Tibial artery (tissue), 4 donors: ENCODE data around the gene PTPRJ.

Experiments used
- DNase-seq, 2 donors: peaks; one replicate each; pipeline ENCODE4 v3.0.0-alpha.2; 2019
- H3K27ac ChIP-seq, 2 donors: fragments of 200-600 bp; sonication (generic) in 1 of 2; 1 replicate in 1 of 2; 2 replicates in 1 of 2; pipeline ENCODE4 v1.5.1; 2018 to 2019; ENCODE audit warnings: mild to moderate bottlenecking in 1 of 2
- H3K27me3 ChIP-seq, 2 donors: fragments of 200-600 bp; sonication (generic) in 1 of 2; one replicate each; pipeline versions ENCODE4 v1.5.1 to v1.6.0; 2016 to 2019
- H3K36me3 ChIP-seq, 3 donors: fragments of 200-600 bp; sonication (generic) in 2 of 3; one replicate each; pipeline ENCODE4 v1.5.1; 2016 to 2019; ENCODE audit warnings: mild to moderate bottlenecking in 2 of 3
- H3K4me1 ChIP-seq, 4 donors: fragments of 200-600 bp; sonication (generic) in 2 of 4; 1 replicate in 3 of 4; 2 replicates in 1 of 4; pipeline ENCODE4 v1.5.1; 2016 to 2019
- H3K4me3 ChIP-seq, 2 donors: fragments of 200-600 bp; sonication (generic) in 1 of 2; 1 replicate in 1 of 2; 2 replicates in 1 of 2; pipeline ENCODE4 v1.5.1; 2018 to 2019; ENCODE audit warnings: mild to moderate bottlenecking in 2 of 2
- H3K9me3 ChIP-seq, 3 donors: fragments of 200-600 bp; sonication (generic) in 1 of 3; one replicate each; pipeline ENCODE4 v1.5.1; 2016 to 2019
- intact Hi-C: fragments of 100-400 bp; cut with DNase I; formaldehyde crosslinking; loops from one replicate; pipeline ENCODE4 v1.15.0; 2023; ENCODE audit warnings: low total_unique reads
- TF ChIP-seq, protein P1 (sequence below), 2 experiments: fragments of 200-600 bp in 1 of 2; fragments of 450-650 bp in 1 of 2; IDR thresholded peaks; one replicate each; pipeline ENCODE4 v1.5.1; 2017 to 2019; ENCODE audit warnings: antibody characterized with exemption in 2 of 2, mild to moderate bottlenecking in 1 of 2, moderate library complexity in 1 of 2

Gene PTPRJ

GRCh38 chr11:48024635-48025071, 44.3 kb downstream of the PTPRJ start:
- Histone ChIP-seq H3K27me3 (no peaks in the 10 kb centered on the region), H3K36me3 (no peaks in the 10 kb centered on the region), H3K4me3 (no peak overlapping the region), H3K27ac (no peak overlapping the region), H3K9me3 (no peaks in the 10 kb centered on the region), H3K4me1 (peaks cover 0 to 4% (median 0%) of the 10 kb centered on the region in 4 donors)
- no peak for DNase-seq
- TF ChIP-seq, protein P1, sequence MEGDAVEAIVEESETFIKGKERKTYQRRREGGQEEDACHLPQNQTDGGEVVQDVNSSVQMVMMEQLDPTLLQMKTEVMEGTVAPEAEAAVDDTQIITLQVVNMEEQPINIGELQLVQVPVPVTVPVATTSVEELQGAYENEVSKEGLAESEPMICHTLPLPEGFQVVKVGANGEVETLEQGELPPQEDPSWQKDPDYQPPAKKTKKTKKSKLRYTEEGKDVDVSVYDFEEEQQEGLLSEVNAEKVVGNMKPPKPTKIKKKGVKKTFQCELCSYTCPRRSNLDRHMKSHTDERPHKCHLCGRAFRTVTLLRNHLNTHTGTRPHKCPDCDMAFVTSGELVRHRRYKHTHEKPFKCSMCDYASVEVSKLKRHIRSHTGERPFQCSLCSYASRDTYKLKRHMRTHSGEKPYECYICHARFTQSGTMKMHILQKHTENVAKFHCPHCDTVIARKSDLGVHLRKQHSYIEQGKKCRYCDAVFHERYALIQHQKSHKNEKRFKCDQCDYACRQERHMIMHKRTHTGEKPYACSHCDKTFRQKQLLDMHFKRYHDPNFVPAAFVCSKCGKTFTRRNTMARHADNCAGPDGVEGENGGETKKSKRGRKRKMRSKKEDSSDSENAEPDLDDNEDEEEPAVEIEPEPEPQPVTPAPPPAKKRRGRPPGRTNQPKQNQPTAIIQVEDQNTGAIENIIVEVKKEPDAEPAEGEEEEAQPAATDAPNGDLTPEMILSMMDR (IDR thresholded peaks at IDR 0.05) = no peak
- intact Hi-C loops = no loop called here

DNA sequence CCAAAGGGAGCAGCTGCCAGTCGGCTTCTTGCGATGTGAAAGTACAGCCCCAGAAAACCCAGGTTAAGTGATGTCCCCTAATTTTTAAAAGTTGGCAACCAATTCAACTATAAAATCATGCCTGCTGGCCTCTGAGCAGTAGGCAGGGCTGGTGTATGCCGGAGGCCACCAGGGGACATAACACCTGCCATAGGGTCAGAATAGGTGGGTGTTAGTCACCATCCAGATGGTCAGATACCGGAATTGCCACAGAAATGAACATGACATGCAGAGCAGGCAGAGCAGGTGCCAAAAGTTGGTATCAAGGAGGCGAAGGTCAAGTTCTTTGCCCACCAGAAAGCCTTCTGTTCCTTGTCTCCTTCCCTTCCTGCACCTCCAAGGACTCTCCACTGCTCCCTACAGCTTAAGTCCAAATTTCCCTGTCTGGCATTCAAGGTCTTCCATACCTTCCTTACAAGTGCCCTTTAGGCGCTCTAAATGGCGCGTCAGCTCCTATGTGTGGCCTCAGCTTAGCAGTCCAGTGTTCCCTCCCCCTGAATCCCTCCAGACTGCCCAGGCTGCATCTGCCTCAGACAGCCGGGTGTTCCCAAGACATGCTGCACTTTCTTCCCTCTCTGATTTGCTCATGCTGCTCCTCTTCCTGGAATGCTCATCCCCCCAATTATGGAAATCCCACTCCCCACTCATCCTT, 45.1 kb downstream of the PTPRJ start:
- Histone ChIP-seq H3K27me3 (no peaks in the 10 kb centered on the region), H3K27ac (no peak overlapping the region), H3K4me3 (no peak overlapping the region), H3K36me3 (no peaks in the 10 kb centered on the region), H3K9me3 (no peaks in the 10 kb centered on the region), H3K4me1 (peaks cover 0 to 4% (median 1%) of the 10 kb centered on the region in 4 donors)
- DNase-seq = no peak
- intact Hi-C loops = no loop called here
- TF ChIP-seq, protein P1 (IDR thresholded peaks at IDR 0.05) = no peak

DNA sequence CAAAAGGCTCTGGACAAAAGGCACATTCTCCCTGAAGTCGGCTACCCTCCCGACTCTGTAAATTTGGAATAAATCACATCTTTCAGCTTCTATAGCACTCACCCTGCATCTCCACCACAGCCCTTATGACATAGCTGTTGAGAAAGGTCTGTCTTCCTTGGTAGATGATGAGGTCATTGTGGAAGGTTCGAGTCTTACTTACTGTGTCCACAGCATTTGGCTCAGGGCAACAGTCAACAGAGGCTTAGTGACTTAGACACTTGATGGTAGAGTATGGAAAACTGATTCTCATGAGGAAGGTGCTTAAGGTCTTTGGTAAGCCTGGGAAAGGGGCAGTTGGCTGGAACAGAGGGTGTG, 45.6 kb downstream of the PTPRJ start:
- TF ChIP-seq, protein P1 (IDR thresholded peaks at IDR 0.05) = no peak
- Histone ChIP-seq H3K4me3 (no peak overlapping the region), H3K27me3 (no peaks in the 10 kb centered on the region), H3K4me1 (peaks cover 0 to 4% (median 2%) of the 10 kb centered on the region in 4 donors), H3K27ac (no peak overlapping the region), H3K36me3 (no peaks in the 10 kb centered on the region), H3K9me3 (no peaks in the 10 kb centered on the region)
- intact Hi-C loops = no loop called here
- no peak for DNase-seq

DNA sequence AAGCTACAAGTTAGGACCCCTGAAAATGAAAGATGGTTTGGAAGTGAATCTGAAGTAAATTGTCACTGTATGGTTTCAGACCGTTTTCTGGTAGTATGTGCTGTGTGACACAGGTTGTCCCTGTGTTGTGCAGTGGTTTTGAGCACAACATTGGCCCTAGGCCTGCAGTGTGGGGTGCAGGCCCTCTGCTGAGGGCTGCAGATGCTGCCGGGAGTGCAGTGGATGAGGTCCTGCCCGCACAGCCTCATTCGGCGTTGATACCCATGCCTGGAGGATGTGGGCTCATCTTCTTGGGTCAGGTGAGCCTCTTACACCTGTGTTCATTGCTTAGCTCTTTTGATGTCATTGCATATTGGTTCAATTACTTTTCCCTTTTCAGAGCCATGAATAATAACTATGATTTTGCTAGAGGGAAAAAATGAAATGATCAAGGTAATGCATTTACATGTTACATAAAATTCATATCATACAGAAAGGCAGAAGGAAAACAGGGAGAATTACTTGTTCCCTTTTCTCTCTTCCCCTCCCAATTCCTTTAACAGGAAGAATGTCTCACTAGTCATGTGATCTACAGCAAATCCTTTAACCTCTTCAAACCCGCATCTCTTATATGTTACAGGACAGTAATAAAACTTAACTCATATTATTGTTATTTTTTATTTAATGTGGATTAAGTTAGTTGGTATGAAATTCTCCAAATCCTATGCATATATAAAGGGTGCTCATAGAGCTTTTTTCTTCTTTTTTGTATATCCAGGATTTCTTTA, 48.7 kb downstream of the PTPRJ start:
- Histone ChIP-seq H3K4me1 (peaks cover 0 to 4% (median 2%) of the 10 kb centered on the region in 4 donors), H3K4me3 (no peak overlapping the region), H3K27ac (no peak overlapping the region), H3K36me3 (no peaks in the 10 kb centered on the region), H3K27me3 (no peaks in the 10 kb centered on the region), H3K9me3 (no peaks in the 10 kb centered on the region)
- no peak for DNase-seq
- TF ChIP-seq, protein P1 (IDR thresholded peaks at IDR 0.05) = no peak
- intact Hi-C loops = no loop called here

DNA sequence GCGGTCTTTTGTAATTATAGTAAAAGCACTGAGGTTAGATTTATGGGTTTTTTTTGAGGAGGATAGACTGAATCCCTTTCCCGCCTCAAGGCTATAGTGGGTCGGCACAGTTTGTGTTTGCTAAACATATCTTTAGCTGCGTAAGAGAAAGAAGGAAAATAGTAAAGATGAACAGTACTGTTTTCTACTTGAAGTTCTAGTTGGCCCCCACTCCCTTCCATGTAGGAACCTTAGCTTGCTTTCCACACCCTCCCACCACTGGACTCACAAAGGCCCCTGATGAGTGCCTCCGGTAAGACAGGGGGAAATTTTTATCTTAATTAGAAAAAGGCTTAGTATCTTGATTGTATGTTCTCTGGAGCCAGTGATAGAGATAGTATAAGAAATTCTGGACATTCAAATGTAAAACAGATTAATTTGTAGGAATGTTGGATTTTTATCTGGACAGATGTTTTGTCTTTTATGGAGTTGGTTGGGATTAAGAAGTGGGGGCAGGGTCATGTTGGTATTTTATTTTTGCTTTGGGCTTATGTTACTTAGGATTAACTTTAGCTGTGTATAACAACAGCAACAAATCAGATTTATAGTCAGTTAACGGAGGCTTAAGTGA, 49.4 kb downstream of the PTPRJ start:
- intact Hi-C loops = no loop called here
- Histone ChIP-seq H3K36me3 (no peaks in the 10 kb centered on the region), H3K4me3 (no peak overlapping the region), H3K4me1 (peaks cover 0 to 4% (median 2%) of the 10 kb centered on the region in 4 donors), H3K27ac (no peak overlapping the region), H3K27me3 (no peaks in the 10 kb centered on the region), H3K9me3 (no peaks in the 10 kb centered on the region)
- no peak for DNase-seq
- TF ChIP-seq, protein P1 (IDR thresholded peaks at IDR 0.05) = no peak
